ENCODE results near the gene DLGAP1. TPM values are rescaled to one million over a fixed set of nuclear protein-coding genes. Genes with fewer than 3 reads are reported as not detected.

DLGAP1 gene
- total RNA-seq, 1 experiment from 2014 or later = 23.2 TPM

DNA sequence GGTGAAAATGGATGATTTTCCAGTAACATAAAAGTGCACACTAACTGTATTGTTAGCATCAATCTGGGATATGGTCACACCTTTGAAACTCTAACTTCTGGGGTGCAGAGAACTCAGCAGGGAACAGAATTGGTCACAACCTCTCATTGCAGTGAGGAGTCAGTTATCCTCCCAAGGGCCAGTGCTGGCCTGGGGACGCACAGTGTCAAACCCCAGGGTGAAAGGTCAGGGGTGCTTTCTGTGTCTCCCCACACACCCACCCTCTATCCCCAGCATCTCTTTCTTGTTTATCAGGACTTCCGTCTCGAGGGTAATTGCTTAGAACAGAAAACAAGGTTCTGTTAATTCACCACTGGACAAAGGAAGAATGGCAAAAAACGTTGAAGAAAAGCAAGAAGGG, 208.7 kb downstream of the DLGAP1 start:
- Histone ChIP-seq H2BK5ac (ENCODE audit: insufficient read length, low read length) (no peak overlapping the region), H3K27me3 (ENCODE audit: insufficient read depth, low read length) (no peaks in the 10 kb centered on the region; the same call in 1 of the 2 replicates), H3K23ac (ENCODE audit: insufficient read length, low read depth, low read length) (no peak overlapping the region), H3K9ac (ENCODE audit: extremely low read depth, insufficient read length, low read length) (no peak overlapping the region), H2BK20ac (ENCODE audit: low read depth, low read length, poor library complexity, severe bottlenecking) (no peak overlapping the region), H3T11ph (ENCODE audit: low read length) (no peak overlapping the region), H3K14ac (ENCODE audit: insufficient read depth, low read length) (no peak overlapping the region), H4K8ac (replicated peaks; ENCODE audit: insufficient read length, low read depth, low read length) (no peak overlapping the region), H3K4ac (ENCODE audit: low read depth, low read length) (no peak overlapping the region), H3K56ac (ENCODE audit: insufficient read length, low read depth, low read length) (no peak overlapping the region), H2BK120ac (ENCODE audit: low read depth, low read length, poor library complexity, severe bottlenecking) (no peak overlapping the region), H3K79me2 (ENCODE audit: insufficient read depth, low read length) (no peaks in the 10 kb centered on the region), H3K79me1 (ENCODE audit: insufficient read depth, low read depth, low read length, poor library complexity, severe bottlenecking) (no peaks in the 10 kb centered on the region), H3K4me1 (ENCODE audit: insufficient read depth, low read length) (peaks cover 4% of the 10 kb centered on the region; the same call in 1 of the 2 replicates), H3K27ac (ENCODE audit: insufficient read length, low read depth, low read length) (no peak overlapping the region), H2BK12ac (ENCODE audit: insufficient read length, low read depth, low read length) (no peak overlapping the region), H4K20me1 (ENCODE audit: control insufficient read depth, insufficient read depth, insufficient read length) (no peaks in the 10 kb centered on the region), H2AFZ (ENCODE audit: low read length) (no peak overlapping the region), H4K5ac (ENCODE audit: insufficient read length, low read depth, low read length) (no peak overlapping the region), H3K9me3 (ENCODE audit: control insufficient read depth, low read depth, low read length) (no peaks in the 10 kb centered on the region), H3K4me2 (ENCODE audit: insufficient read depth, insufficient read length, low read length) (no peak overlapping the region), H3K18ac (ENCODE audit: insufficient read length, low read depth, low read length) (no peak overlapping the region), H2BK15ac (ENCODE audit: low read depth, low read length) (no peak overlapping the region), H4K91ac (ENCODE audit: insufficient read length, low read depth, low read length) (no peak overlapping the region), H2AK5ac (ENCODE audit: insufficient read length, low read length) (no peak overlapping the region), H3K23me2 (ENCODE audit: insufficient read length, low read depth, low read length, poor library complexity, severe bottlenecking) (no peaks in the 10 kb centered on the region)
- Mint-ChIP-seq H3K27ac (no peak overlapping the region), H3K27me3 (ENCODE audit: low read depth) (peaks cover 2% of the 10 kb centered on the region), H3K4me1 (peaks cover 35 to 44% of the 10 kb centered on the region in 2 experiments), H3K36me3 (ENCODE audit: insufficient read depth in 1 of 3, low read depth in 3 of 3) (no peaks in the 10 kb centered on the region; a peak in 1 of 7 replicates), H3K4me3 (no peak overlapping the region), H3K9me3 (no peaks in the 10 kb centered on the region)
- WGBS (ENCODE audit: extremely low coverage, insufficient read length, low lambda C conversion rate) = no CpG with 5 or more reads among the region's 4 CpGs
- no peak for DNase-seq
- TF ChIP-seq, protein P1, sequence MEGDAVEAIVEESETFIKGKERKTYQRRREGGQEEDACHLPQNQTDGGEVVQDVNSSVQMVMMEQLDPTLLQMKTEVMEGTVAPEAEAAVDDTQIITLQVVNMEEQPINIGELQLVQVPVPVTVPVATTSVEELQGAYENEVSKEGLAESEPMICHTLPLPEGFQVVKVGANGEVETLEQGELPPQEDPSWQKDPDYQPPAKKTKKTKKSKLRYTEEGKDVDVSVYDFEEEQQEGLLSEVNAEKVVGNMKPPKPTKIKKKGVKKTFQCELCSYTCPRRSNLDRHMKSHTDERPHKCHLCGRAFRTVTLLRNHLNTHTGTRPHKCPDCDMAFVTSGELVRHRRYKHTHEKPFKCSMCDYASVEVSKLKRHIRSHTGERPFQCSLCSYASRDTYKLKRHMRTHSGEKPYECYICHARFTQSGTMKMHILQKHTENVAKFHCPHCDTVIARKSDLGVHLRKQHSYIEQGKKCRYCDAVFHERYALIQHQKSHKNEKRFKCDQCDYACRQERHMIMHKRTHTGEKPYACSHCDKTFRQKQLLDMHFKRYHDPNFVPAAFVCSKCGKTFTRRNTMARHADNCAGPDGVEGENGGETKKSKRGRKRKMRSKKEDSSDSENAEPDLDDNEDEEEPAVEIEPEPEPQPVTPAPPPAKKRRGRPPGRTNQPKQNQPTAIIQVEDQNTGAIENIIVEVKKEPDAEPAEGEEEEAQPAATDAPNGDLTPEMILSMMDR (conservative IDR thresholded peaks at IDR 0.05) = no peak
